WTC11 (cell line): ENCODE measurements around the gene PICK1. TPM values are rescaled to one million over a fixed set of nuclear protein-coding genes. Genes with fewer than 3 reads are reported as not detected.

ENCODE experiments used
- ATAC-seq: fragments of 200-7000 bp; cut with Tn5 transposase; 2 replicates; pipeline ENCODE4 v1.10.0; 2021; ENCODE audit warnings: mild to moderate bottlenecking, moderate library complexity
- CTCF ChIA-PET: fragments of 300-600 bp; sonication (Branson Sonifier 250); formaldehyde crosslinking; loops from one replicate; lab custom pipeline; 2021; ENCODE audit warnings: antibody characterized with exemption; lab: Charles Lee
- POLR2A ChIA-PET: fragments of 350-600 bp; sonication (Branson Sonifier 250); formaldehyde crosslinking; loops from one replicate; lab custom pipeline; 2021; ENCODE audit warnings: antibody characterized with exemption; lab: Charles Lee
- DNase-seq: peaks from one replicate; pipeline ENCODE4 v3.0.0; 2021; ENCODE audit warnings: low spot score
- H3K27ac Mint-ChIP-seq: 2 replicates; pipeline ENCODE4 v1.8.0; 2021; ENCODE audit warnings: mixed read lengths
- H3K27me3 Mint-ChIP-seq: 2 replicates; pipeline ENCODE4 v1.8.0; 2021; ENCODE audit warnings: low read depth, mild to moderate bottlenecking, moderate library complexity, mixed read lengths
- H3K36me3 Mint-ChIP-seq: 2 replicates; pipeline ENCODE4 v1.8.0; 2021; ENCODE audit warnings: mixed read lengths
- H3K4me1 Mint-ChIP-seq: 2 replicates; pipeline ENCODE4 v1.8.0; 2022; ENCODE audit warnings: mixed read lengths
- H3K4me3 Mint-ChIP-seq: 2 replicates; pipeline ENCODE4 v1.8.0; 2021; ENCODE audit warnings: mild to moderate bottlenecking, moderate library complexity, mixed read lengths
- H3K9me3 Mint-ChIP-seq: 2 replicates; pipeline ENCODE4 v1.8.0; 2021; ENCODE audit warnings: mixed read lengths
- ATF1 ChIP-seq: sonication (generic); formaldehyde crosslinking; IDR thresholded peaks from 2 replicates; pipeline ENCODE4 v1.8.1; 2023; ENCODE audit warnings: mild to moderate bottlenecking, moderate library complexity, missing genetic modification reagents
- ATF3 ChIP-seq: sonication (generic); formaldehyde crosslinking; conservative IDR thresholded peaks from 2 replicates; pipeline ENCODE4 v1.8.1; 2022; ENCODE audit warnings: mild to moderate bottlenecking, missing genetic modification reagents
- CBFB ChIP-seq: sonication (generic); formaldehyde crosslinking; IDR thresholded peaks from 2 replicates; pipeline ENCODE4 v1.8.1; 2022; ENCODE audit warnings: mild to moderate bottlenecking, low read depth, missing genetic modification reagents
- CDX4 ChIP-seq: fragments of 250-450 bp; sonication (Bioruptor Pico); IDR thresholded peaks from 2 replicates; pipeline ENCODE4 v1.9.0; 2021; ENCODE audit warnings: moderate library complexity, mild to moderate bottlenecking, inconsistent platforms, borderline replicate concordance
- E2F1 ChIP-seq: sonication (generic); formaldehyde crosslinking; IDR thresholded peaks from 2 replicates; pipeline ENCODE4 v1.8.0; 2022; ENCODE audit warnings: mild to moderate bottlenecking, missing genetic modification reagents
- FOXK1 ChIP-seq: sonication (generic); formaldehyde crosslinking; IDR thresholded peaks from 2 replicates; pipeline ENCODE4 v1.8.0; 2022; ENCODE audit warnings: mild to moderate bottlenecking, moderate library complexity, missing genetic modification reagents
- GTF2I ChIP-seq: fragments of 250-450 bp; sonication (Bioruptor Pico); conservative IDR thresholded peaks from 2 replicates; pipeline ENCODE4 v1.4.0; 2021; ENCODE audit warnings: mild to moderate bottlenecking
- IRF2 ChIP-seq: sonication (generic); formaldehyde crosslinking; IDR thresholded peaks from 2 replicates; pipeline ENCODE4 v1.8.0; 2022; ENCODE audit warnings: low read depth, missing genetic modification reagents, borderline replicate concordance
- JAZF1 ChIP-seq: fragments of 250-450 bp; sonication (Bioruptor Pico); IDR thresholded peaks from 2 replicates; pipeline ENCODE4 v1.9.0; 2021; ENCODE audit warnings: moderate library complexity, mild to moderate bottlenecking, inconsistent platforms
- NR2C2 ChIP-seq: sonication (generic); formaldehyde crosslinking; IDR thresholded peaks from 2 replicates; pipeline ENCODE4 v1.8.0; 2022; ENCODE audit warnings: mild to moderate bottlenecking, missing genetic modification reagents
- RORB ChIP-seq: fragments of 250-450 bp; sonication (Bioruptor Pico); IDR thresholded peaks from 2 replicates; pipeline ENCODE4 v1.9.0; 2021; ENCODE audit warnings: mild to moderate bottlenecking
- SMAD3 ChIP-seq: sonication (generic); formaldehyde crosslinking; IDR thresholded peaks from 2 replicates; pipeline ENCODE4 v1.8.0; 2022; ENCODE audit warnings: missing genetic modification reagents, mild to moderate bottlenecking, borderline replicate concordance
- STAT6 ChIP-seq: sonication (generic); formaldehyde crosslinking; conservative IDR thresholded peaks from 2 replicates; pipeline ENCODE4 v1.8.1; 2023; ENCODE audit warnings: mild to moderate bottlenecking, low read depth, missing genetic modification reagents, moderate library complexity
- TEAD4 ChIP-seq: sonication (generic); formaldehyde crosslinking; IDR thresholded peaks from 2 replicates; pipeline ENCODE4 v1.8.0; 2022; ENCODE audit warnings: mild to moderate bottlenecking, missing genetic modification reagents
- TP53 ChIP-seq: sonication (generic); formaldehyde crosslinking; IDR thresholded peaks from 2 replicates; pipeline ENCODE4 v1.8.1; 2023; ENCODE audit warnings: mild to moderate bottlenecking, missing genetic modification reagents
- ZMAT4 ChIP-seq: fragments of 250-450 bp; sonication (Bioruptor Pico); IDR thresholded peaks from 2 replicates; pipeline ENCODE4 v1.9.0; 2021; ENCODE audit warnings: mild to moderate bottlenecking
- ZNF416 ChIP-seq: fragments of 250-450 bp; sonication (Bioruptor Pico); IDR thresholded peaks from 2 replicates; pipeline ENCODE4 v1.9.0; 2021; ENCODE audit warnings: mild to moderate bottlenecking, inconsistent platforms
- ZNF671 ChIP-seq: fragments of 250-450 bp; sonication (Bioruptor Pico); IDR thresholded peaks from 2 replicates; pipeline ENCODE4 v1.8.0; 2021; ENCODE audit warnings: mild to moderate bottlenecking
- total RNA-seq: library from RNA; stranded (reverse); gene quantifications from 3 replicates; pipeline ENCODE4 v1.2.3, GENCODE V29; 2021

Gene PICK1
- total RNA-seq, 1 experiment from 2014 or later = 33.4 TPM

GRCh38 chr22:38046070-38046748, 11.0 kb upstream of the PICK1 start (continued):
- TF ChIP-seq STAT6 (CRISPR knock-in tag) = no peak
- no peak for TF ChIP-seq ZNF671

- no peak for ATAC-seq
- ChIA-PET POLR2A (interaction anchor here (0.6 kb wide), 1 partner anchor 16 kb away, joined by 3 read pairs; no protein-coding TSS in a partner anchor), CTCF (interaction anchor here (1.4 to 3.2 kb wide), 3 partner anchors 16 to 54 kb away, joined by 5 to 8 read pairs (median 5); no protein-coding TSS in a partner anchor)
- H3K9me3 Mint-ChIP-seq = no peaks in the 10 kb centered on the region
- no peak overlapping the region for H3K4me3 Mint-ChIP-seq
- no peaks in the 10 kb centered on the region for H3K36me3 Mint-ChIP-seq
- H3K27ac Mint-ChIP-seq = no peak overlapping the region
- H3K27me3 Mint-ChIP-seq = no peaks in the 10 kb centered on the region; the same call in 1 of the 2 replicates
- peaks cover 7% of the 10 kb centered on the region for H3K4me1 Mint-ChIP-seq
- no peak for DNase-seq
- TF ChIP-seq CBFB (CRISPR knock-in tag) = no peak
- no peak for TF ChIP-seq ATF1 (CRISPR knock-in tag)
- TF ChIP-seq RORB (CRISPR knock-in tag) = no peak
- TF ChIP-seq TP53 (CRISPR knock-in tag) = no peak
- TF ChIP-seq E2F1 (CRISPR knock-in tag) = no peak
- TF ChIP-seq SMAD3 (CRISPR knock-in tag) = no peak
- TF ChIP-seq GTF2I (CRISPR knock-in tag) = no peak
- no peak for TF ChIP-seq ZNF416 (CRISPR knock-in tag)
- TF ChIP-seq TEAD4 = no peak
- TF ChIP-seq FOXK1 (CRISPR knock-in tag) = no peak
- TF ChIP-seq JAZF1 (CRISPR knock-in tag) = no peak
- no peak for TF ChIP-seq NR2C2 (CRISPR knock-in tag)
- TF ChIP-seq ATF3 (CRISPR knock-in tag) = no peak
- no peak for TF ChIP-seq IRF2 (CRISPR knock-in tag)
- TF ChIP-seq ZMAT4 (CRISPR knock-in tag) = no peak
- no peak for TF ChIP-seq CDX4 (CRISPR knock-in tag)
These were observed 7.2 kb upstream of the PICK1 start for GRCh38 chr22:38049812-38050619.
